HG02885 (cell line): ENCODE data around the gene TCN2.
"Not testable (repeated sequence)": the region's sequence is repeated elsewhere in the genome, so short reads cannot be mapped to it uniquely, and the experiment has no call there.

Experiments used
- ATAC-seq: cut with Tn5 transposase; IDR thresholded peaks from one replicate; pipeline ENCODE4 v1.9.1; 2021; ENCODE audit warnings: mild to moderate bottlenecking; ENCODE audit not compliant: unreplicated experiment, poor library complexity

Gene TCN2

DNA sequence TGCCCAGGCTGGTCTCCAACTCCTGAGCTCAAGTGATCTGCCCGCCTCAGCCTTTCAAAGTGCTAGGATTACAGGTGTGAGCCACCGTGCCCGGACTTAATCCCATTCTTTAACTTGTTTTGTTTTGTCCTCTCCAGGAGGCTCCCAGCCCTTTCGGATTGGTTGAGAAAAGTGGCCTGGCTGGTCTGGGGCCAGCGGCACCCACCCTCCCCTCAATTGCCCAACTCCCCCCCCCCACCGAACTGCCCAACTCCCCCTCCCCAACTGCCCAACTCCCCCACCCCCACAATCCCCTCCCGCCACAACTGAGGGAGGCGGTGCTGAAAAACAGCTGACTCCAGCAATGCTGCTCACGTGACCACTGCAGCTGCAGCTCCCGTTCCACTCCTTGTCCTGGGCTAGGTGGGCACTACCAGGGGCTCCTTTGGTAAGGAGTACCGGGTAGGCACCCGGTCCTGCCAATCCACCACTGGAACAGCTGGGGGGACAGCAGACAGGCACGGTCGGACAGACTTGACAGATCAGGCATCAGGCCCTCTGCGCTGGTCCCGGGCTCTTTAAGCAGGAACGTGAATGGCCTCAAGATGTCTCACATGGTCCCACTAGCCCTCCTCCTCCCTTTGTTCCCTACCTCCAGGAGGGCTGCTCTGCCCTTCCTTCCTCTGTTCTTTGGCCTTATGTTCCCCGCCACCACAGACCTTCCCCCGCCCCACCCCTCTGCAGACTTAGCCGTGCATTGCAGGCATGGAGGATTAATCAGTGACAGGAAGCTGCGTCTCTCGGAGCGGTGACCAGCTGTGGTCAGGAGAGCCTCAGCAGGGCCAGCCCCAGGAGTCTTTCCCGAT is at the start of gene TCN2:
TSS of gene TCN2 (plus strand) at position 720 of the 845 bp plus-strand sequence. CDS start 158 bp downstream, outside the sequence.
- no peak for ATAC-seq

DNA sequence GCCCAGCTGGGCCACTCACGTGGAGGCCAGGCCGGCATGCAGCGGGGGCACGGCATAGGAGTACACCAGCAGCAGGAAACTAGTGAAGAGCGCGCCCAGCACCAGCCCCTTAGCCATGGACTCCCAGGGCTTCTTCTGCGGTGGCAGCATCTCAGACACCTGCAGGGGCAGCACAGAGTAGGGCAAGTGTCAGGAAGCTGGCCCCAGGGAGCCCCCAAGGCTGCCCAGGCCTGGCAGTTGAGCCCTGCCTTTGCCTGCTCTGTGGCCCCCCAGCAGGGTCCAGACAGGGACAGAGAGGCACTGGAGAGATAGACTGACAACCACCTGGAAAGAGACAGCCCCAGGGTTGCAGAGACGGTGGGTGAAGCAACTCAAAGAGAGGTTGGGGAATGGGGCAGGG is 49.7 kb upstream of the TCN2 start:
- ATAC-seq, result no peak

DNA sequence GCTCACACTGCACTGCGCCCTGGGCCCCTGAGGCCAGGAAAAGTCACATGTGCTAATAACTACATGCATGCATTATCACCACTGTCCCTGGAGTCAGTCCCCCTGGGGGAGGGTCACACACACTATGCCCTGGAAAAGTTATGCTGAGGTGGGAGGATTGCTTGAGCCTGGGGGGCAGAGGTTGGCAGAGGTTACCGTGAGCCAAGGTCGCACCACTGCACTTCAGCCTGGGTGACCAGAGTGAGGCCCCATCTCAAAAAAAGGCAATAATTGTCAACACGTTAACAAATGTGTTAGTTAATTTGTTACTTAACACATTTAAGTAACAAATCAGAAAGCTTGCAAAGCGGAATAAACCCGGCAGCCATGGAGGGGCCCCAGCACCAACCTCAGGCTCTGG is 47.1 kb upstream of the TCN2 start:
- no peak for ATAC-seq

DNA sequence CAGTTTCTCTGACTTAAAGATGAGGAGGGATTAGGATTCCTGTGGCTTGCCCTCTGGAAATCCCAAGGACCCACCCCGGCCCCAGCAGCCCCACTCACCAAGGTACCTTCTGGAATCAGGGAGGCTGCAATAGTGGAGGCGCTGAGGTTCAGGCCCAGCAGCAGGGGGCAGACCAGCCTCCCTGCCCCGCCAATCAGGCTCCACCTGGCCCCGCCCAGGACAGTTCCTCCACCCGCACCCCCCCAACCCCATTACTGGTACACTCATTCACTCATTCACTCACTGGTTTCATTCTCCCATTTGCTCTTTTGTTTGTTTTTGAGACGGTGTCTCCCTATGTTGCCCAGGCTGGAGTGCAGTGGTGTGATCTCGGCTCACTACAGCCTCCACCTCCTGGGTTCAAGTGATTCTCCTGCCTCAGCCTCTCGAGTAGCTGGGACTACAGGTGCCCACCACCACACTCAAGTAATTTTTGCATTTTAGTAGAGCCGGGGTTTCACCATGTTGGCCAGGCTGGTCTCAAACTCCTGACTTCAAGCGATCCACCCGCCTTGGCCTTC is 46.3 kb upstream of the TCN2 start:
- not testable (repeated sequence) for ATAC-seq

DNA sequence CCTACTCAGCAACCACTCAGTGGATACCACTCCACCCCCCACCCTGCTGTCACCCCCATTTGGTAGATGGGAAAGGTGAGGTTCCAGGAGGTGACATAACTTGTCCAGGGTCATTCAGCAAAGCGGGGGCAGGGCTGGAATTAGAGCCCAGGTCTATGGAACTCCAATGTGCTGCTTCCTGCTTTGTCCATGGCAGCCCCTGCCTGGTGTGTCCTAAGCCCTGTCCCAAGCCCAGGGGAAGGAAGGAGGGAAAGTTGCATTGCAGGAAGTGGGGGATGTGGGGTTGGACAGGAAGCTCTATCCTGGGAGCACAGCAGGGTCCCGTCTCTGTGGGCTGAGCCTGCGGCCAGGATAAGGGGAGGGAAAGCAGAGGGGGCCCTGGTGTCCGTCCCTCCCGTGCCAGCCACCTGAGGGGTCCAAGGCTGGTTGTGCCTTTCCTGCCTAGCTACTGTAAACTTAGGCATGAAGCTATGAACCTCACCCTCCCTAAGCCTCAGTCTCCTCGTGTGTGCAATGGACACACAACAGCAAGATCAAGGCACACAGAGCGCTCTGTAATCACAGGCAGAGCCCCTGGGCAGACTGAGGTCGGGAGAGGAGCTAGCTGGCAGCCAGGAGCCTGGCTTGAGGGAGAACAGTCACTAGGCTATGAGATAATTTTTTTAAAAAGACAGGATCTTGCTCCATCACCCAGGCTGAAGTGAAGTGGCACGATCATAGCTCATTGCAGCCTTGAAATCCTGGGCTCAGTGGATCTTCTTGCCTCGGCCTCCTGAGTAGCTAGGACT is 45.4 kb upstream of the TCN2 start:
- ATAC-seq, result no peak

DNA sequence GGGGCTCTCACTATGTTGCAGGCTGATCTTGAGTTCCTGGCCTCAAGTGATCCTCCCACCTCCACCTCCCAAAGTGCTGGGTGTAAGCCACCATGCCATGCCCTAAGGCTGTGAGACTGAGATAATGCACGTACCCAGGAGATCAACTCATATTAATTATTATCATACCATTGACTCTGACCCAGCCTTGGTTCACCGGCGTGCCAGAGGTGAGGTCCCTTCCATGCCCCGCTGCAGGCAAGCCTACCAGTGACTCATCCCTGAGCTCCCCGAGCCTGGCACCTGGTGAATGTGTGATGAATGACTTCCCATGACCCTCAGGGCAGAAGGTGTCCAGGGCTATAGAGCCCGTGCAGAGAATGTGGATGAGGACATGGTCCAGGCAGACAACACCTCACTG is 44.6 kb upstream of the TCN2 start:
- ATAC-seq, result no peak

DNA sequence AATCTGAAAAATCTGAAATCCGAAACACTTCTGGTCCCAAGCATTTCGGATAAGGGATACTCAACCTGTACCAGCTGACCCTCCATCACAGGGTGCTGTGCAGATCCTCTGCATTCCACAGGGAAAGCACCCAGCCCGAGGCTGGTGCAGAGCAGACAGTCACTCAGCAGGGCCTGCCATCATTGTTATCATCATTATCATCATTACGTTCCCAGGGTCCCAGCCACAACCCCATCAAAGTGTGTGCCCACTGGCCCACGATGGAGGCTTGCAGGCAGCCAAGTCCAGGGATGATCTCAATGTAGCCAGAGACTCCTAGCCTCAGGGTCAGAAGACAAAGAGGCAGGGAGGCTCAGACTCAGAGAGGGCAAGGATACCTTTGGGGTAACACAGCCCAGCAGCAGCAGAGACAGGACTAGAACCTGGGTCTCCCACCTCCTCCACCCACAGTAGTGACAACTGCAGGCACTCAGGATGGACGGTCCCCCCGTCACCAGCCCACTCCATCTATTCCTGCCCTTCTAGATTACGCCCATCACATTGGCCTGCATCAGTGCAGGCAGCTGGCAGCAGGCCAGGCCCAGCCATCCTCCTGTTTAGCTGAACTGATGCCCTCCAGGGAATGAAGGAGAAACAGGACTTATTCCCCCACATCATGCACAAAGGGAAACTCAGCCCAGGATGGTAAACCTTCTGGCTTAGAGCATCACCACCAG is 42.8 kb upstream of the TCN2 start:
- no peak for ATAC-seq

DNA sequence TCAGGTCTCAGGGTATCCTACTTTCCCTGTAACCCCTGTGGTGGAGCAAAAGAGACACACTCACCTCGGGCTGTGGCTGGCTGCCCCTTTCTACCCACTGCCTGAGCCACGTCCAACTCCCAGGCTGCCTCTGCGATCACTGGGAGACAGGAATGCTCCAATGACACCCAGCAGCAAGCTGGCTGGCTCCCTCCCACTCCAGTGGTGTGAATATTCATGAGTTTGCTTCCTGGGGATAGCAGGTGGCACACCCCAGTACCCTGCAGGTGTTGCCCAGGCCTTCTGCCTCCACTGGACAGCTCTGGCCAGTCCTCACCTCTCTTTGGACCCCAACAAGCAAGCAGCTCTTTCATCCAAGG is 42.2 kb upstream of the TCN2 start:
- no peak for ATAC-seq

DNA sequence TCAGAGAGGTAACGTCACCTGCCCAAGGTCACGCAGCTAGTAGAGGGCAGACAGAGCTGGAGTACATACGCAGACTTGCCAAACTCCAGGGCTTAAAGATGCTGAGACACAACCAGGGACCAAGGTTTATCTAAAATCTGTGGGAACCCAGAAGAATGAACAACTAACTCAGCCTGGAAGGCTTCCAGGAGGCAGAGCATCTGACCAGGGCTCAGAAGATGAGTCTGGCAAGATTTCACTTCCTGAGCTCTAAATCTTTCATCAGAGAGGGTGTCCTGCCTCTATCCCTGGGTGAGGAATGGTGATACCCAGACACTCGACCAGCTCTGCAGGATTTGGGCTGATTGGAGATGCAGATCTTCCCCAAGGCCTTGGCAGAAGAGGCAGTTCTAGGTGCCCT is 41.6 kb upstream of the TCN2 start:
- no peak for ATAC-seq

DNA sequence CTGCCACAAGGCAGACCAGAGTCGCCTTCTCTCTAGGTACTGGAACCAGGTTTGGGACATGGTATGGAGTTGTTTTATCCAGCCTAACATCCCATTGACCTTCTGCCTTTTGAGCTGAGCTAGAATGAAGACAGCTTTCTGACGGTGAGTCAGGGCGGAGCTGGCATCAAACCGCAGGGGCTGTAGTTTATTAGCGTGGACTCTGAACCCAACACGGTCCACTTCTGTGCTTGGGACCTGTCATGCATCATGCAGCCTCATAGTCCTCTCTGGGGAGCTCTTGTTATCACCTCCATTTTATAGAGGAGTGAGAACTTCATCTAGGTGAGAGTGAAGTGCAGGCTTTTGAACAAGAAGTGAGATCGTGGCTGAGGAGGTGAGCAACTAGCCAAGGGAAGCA is 40.8 kb upstream of the TCN2 start:
- no peak for ATAC-seq

DNA sequence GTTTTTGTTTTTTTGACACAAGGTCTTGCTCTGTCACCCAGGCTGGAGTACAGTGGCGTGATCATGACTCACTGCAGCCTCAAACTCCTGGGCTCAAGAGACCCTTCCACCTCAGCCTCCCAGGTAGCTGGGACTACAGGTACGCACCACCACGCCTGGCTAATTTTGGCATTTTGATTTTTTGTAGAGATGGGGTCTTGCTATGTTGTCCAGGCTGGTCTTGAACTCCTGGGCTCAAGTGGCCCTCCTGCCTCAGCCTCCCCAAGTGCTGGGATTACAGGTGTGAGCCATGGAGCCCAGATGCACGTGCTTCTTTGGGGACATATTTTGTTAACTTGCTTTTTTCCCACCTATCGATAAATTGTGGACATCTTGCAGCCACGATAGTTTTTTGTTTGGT is 39.7 kb upstream of the TCN2 start:
- not testable (repeated sequence) for ATAC-seq

DNA sequence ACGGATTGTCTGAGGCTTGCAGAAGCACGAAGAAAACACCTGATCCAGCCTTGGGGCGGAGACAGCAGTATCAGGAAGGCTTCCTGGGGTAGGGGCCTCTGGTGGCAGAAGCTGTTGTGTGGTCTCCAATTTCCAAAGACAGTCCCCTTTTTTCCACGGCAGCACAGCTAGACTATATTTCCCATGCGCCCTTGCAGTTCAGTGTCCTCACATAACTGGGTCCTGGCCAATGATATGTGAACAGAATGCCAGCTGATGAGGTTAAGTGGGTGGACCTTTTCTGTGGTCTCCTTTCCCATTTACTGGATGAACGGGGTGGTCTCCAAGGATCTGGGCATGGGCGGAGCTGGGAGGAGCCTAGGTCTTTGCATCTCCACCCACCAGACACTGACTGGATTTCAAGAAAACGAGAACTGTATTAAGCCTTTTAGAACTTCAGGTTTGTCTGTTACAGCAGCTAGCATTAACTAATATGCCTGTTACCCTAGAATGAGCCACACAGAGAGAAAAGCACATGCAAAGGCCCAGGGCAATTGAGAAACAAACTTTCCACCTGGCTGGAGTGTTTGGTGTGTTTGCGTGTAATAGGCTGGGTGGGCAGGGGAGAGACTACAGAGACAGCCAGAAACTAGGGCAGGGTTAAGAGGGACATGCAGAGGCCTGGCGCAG is 38.7 kb upstream of the TCN2 start:
- ATAC-seq, result no peak

DNA sequence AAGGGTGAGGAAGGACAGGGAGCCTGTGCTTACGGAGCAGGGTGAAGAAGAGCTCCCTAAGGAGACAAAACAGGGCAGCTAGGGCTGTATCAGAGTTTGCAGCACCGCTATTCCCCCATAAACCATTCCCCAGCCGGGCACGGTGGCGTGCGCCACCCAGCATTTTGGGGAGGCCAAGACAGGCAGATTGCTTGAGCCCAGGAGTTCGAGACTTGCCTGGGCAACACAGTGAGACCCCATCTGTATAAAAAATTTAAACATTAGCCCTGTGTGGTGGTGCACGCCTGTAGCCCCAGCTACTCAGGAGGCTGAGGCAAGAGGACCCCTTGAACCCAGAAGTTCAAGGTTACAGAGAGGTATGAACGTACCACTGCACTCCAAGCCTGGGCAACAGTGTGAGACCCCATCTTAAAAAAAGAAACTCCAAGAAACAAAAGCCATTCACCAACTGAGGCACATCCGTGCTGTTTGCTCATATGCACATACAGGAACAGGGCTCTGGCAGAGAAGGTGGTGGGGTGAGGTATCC is 37.2 kb upstream of the TCN2 start:
- ATAC-seq, result no peak

DNA sequence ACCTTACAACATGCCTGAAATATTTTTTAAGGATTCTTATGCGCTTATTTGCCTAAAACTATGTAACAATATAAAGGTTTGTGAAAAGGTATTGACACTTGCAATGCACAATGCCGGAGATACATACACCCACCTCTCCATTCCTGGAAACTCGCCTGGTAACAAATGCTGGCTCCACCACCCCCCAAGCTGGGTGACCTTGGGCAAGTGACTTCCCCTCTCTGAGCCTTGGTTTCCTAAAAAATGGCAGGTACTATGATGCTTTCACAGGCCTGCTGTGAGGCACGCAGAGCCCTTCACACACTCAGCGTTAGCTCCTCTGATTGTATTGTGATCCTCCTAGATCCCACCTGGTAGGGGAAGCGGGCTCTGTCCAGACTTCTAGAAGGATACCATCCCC is 34.8 kb upstream of the TCN2 start:
- ATAC-seq, result no peak

DNA sequence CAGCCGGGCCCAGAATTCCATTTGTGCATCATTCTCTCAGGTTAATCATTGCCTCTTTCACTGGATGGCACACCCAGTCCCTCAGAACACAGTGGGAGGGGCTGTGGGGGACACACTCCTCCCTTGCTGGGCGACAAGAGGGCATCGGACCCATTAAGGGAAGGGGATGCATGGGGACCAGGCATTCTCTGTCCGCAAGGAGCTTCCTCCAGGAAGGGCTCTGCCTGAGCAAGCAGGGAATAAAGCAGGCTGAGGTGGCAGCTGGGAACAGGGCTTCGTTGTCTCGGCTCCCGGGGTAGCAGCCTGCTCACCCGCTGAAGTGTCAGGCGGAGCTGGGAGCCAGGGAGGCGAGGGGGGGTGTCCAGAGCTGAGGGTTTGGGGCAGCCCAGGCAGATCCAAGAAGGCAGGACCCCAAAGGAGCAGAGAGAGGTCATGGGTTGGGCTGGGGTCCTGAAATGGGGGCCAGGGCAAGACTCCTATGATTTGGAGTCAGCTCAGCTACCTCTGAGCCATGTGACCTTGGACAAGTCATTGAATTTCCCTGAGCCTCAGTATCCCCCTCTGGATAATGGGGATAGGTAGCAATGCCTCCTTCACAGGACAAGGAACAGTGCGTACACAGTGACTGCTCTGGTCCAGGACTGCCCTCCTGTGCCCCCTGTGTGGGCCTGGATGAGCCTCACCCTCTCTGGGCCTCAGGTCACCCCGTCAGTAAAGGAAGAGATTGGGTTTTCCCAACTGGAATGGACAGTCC is 34.0 kb upstream of the TCN2 start:
- no peak for ATAC-seq

DNA sequence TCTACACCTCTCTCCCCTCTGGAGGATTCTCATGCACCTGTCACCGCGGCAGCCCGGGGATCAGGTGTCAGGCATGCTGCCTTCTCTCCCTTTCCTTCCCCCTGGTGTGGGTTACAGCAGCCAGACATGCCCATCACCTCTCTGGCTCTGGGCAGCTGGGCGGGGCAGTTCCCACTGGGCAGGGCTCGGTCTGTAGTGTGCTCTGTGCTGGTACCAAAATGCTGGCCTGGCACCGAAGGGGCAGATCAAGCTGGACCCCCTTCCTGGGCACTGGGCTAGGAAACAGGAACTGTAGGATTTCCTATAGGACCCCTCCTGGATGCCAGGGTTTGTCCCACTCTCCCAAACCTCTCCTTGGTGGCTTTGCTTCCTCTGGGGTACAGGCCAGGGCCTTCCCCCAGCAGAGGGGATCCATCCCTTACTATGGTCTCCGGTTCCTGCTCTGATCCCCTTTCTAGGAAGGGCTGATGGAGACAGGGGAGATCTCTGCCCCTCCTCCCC is 33.3 kb upstream of the TCN2 start:
- ATAC-seq, result no peak

DNA sequence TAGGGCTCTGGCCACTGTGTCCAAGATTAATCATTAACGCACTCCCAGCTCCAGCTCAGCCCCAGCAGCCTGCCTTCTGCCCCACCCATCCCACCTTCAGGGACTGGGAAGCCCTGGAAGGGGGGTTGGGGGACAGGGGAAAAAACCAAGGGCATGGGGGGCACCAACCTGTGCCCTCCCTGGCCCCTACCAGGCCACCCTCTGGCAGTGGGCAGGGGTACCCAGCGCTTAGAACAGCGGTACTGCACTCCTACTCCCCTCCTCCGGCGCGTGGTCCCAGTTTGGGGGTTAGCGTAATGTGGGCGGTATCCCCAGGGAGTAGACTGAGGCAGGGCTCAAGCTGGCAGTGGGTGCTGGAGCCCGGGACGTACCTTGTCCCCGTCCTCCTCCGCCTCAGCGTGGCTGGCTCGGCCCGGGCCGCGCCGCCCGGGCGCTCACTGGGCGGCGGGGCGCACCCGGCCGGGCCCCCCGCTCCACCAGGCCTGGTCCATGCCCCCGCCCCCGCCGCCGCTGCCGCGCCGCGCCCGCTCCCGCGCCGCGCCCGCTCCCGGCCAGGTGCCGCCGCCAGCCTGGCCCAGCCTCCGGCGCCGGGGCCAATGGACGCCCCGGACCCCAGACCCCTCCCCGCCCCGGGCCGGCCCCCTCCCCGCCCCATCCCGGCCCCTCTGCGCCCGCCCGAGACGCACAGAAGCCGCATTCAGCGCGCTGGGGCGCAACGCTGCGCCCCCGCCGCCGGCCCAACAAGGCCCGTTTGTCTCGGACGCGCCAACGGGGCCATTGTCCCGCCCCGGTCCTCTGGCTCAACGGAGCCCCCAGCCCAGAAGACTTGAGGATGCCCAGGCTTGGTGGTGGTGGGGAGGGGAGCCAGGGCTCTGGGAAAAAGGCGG is 32.6 kb upstream of the TCN2 start, which contains the start of gene GAL3ST1:
TSS of gene GAL3ST1 (minus strand) at position 571 of the 887 bp plus-strand sequence. CDS start 17,273 bp downstream, outside the sequence.
- ATAC-seq, result no peak
